ENCODE measurements around the gene AP4E1. TPM values are rescaled to one million over a fixed set of nuclear protein-coding genes. Genes with fewer than 3 reads are reported as not detected.

The AP4E1 gene
- total and polyA plus RNA-seq, 2 of the 4 experiments (the other 2 are of a cell fraction): 3.1 to 6.8 TPM

- H3K23ac ChIP-seq (ENCODE audit: low read depth, low read length): no peak overlapping the region
- dilution Hi-C loops (cut with HindIII; ENCODE audit: low sequenced_read_pairs, unreplicated experiment): no loop called here
- no peak overlapping the region for H3K9ac ChIP-seq (ENCODE audit: low read depth, low read length)
- no peak overlapping the region for H2BK15ac ChIP-seq (ENCODE audit: low read depth, low read length)
- H3K36me3 ChIP-seq (ENCODE audit: control insufficient read depth, insufficient read depth, low read length): peaks cover 8% of the 10 kb centered on the region
- H2AK5ac ChIP-seq (ENCODE audit: low read depth, low read length): no peak overlapping the region
- WGBS, 2 experiments (ENCODE audit: extremely low coverage in 2 of 2, insufficient read length in 1 of 2): no CpG with 5 or more reads among the region's 1 CpG
- no peak overlapping the region for H3K4ac ChIP-seq (ENCODE audit: low read depth, low read length)
- BruUV-seq (replicated peaks): no TSS peak
- H3K4me1 ChIP-seq (ENCODE audit: control insufficient read depth, insufficient read depth, low read length): no peaks in the 10 kb centered on the region
- H3K18ac ChIP-seq (ENCODE audit: low read depth, low read length): no peak overlapping the region
- no peak overlapping the region for H2BK20ac ChIP-seq (ENCODE audit: low read depth, low read length)
- ChIA-PET POLR2A (ENCODE audit: unreplicated experiment) (no interaction called here), CTCF (no interaction called here)
- ATAC-seq (ENCODE audit: low read depth) (peak; percentile 69), DNase-seq (peak; percentile 76)
- intact Hi-C loops (cut with micrococcal nuclease): no loop called here
- no peak overlapping the region for H3K56ac ChIP-seq (ENCODE audit: extremely low read depth, insufficient read depth, low read length)
- no peak overlapping the region for H4K5ac ChIP-seq (ENCODE audit: low read depth, low read length)
- H4K91ac ChIP-seq (ENCODE audit: insufficient read depth, low read depth, low read length): no peak overlapping the region
- no peaks in the 10 kb centered on the region for H3K9me3 ChIP-seq (ENCODE audit: control insufficient read depth, insufficient read depth, low read length)
- H3K27me3 ChIP-seq (ENCODE audit: control insufficient read depth, insufficient read depth, low read length): no peaks in the 10 kb centered on the region
- no peak overlapping the region for H2AFZ ChIP-seq (replicated peaks; ENCODE audit: low read length, poor library complexity)
- in situ Hi-C loops (cut with MboI; ENCODE audit: low sequenced_read_pairs): no loop called here
- no peak overlapping the region for H3K4me3 ChIP-seq (ENCODE audit: insufficient read depth, low read depth, low read length)
- H4K8ac ChIP-seq (ENCODE audit: low read depth in 2 of 2, low read length in 2 of 2): no peak overlapping the region
- no peak overlapping the region for H3K14ac ChIP-seq (replicated peaks; ENCODE audit: low read depth, low read length)
- no peak overlapping the region for H3K27ac ChIP-seq (ENCODE audit: insufficient read depth, low read length)
- H2BK120ac ChIP-seq (ENCODE audit: low read depth, low read length): no peak overlapping the region
- peaks cover 3% of the 10 kb centered on the region in 2 experiments; a peak in 1 of 4 replicates for H3K79me1 ChIP-seq (ENCODE audit: low read depth in 1 of 2, low read length in 2 of 2)
- TF ChIP-seq CEBPB (IDR thresholded peaks at IDR 0.05; ENCODE audit: low read depth, low read length) (peak; percentile 48), RFX5 (IDR thresholded peaks at IDR 0.05; ENCODE audit: low read depth, low read length) (no peak)
- no peak overlapping the region for H3K4me2 ChIP-seq (ENCODE audit: low read depth, low read length)
- no peaks in the 10 kb centered on the region for H3K9me1 ChIP-seq (ENCODE audit: insufficient read depth, low read length)
- H4K20me1 ChIP-seq (ENCODE audit: insufficient read depth, low read length): no peaks in the 10 kb centered on the region
- peak overlapping the region; percentile 12 for H2BK5ac ChIP-seq (ENCODE audit: low read depth, low read length, poor library complexity, severe bottlenecking)
- no peak overlapping the region for H2AK9ac ChIP-seq (replicated peaks; ENCODE audit: low read depth, low read length, poor library complexity)
Measured at GRCh38 chr15:50996641-50997040, 88.2 kb downstream of the AP4E1 start.

Data from IMR-90 (cell line).